ENCODE results near the gene PRKCH.
"Not testable (repeated sequence)": the region's sequence is repeated elsewhere in the genome, so short reads cannot be mapped to it uniquely, and the experiment has no call there.

PRKCH gene

DNA sequence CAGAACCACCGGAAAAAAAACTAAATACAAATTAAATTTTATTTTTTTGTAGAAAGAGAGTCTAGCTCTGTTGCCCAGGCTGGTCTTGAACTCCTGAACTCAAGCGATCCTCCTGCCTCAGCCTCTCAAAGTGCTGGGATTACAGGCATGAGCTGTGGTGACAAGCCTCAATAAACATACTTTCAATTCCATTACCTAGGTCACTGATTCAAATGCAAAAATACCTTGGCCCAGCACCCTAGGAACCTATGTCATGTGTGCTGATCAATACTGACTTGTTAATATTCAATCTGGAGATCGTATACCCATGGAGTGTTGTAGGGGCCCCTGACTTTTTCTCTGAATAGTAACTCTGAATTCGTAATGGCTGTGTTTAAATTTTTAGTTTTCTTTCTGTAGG, 33.2 kb upstream of the PRKCH start:
- Histone ChIP-seq H3K9ac (ENCODE audit: low read length) (no peak overlapping the region), H3K4me1 (ENCODE audit: control insufficient read depth, insufficient read depth, low read length) (peaks cover 24% of the 10 kb centered on the region), H3K4me3 (ENCODE audit: low read length) (no peak overlapping the region), H3K36me3 (ENCODE audit: control insufficient read depth, insufficient read depth, low read length) (no peaks in the 10 kb centered on the region), H3K27me3 (ENCODE audit: control insufficient read depth, insufficient read depth, low read length) (no peaks in the 10 kb centered on the region), H3K9me3 (ENCODE audit: control insufficient read depth, low read length) (no peaks in the 10 kb centered on the region)

- H3K4me1 ChIP-seq (ENCODE audit: control insufficient read depth, insufficient read depth, low read length): peaks cover 19% of the 10 kb centered on the region
- no peak overlapping the region for H3K9ac ChIP-seq (ENCODE audit: low read length)
- no peaks in the 10 kb centered on the region for H3K27me3 ChIP-seq (ENCODE audit: control insufficient read depth, insufficient read depth, low read length)
- no peaks in the 10 kb centered on the region for H3K36me3 ChIP-seq (ENCODE audit: control insufficient read depth, insufficient read depth, low read length)
- H3K4me3 ChIP-seq (ENCODE audit: low read length): no peak overlapping the region
- H3K9me3 ChIP-seq (ENCODE audit: control insufficient read depth, low read length): no peaks in the 10 kb centered on the region
Observed at GRCh38 chr14:61288720-61289119, 32.7 kb upstream of the PRKCH start.

GRCh38 chr14:61290701-61291100, 30.7 kb upstream of the PRKCH start:
- Histone ChIP-seq H3K4me1 (ENCODE audit: control insufficient read depth, insufficient read depth, low read length) (peaks cover 4% of the 10 kb centered on the region), H3K27me3 (ENCODE audit: control insufficient read depth, insufficient read depth, low read length) (no peaks in the 10 kb centered on the region), H3K4me3 (ENCODE audit: low read length) (no peak overlapping the region), H3K9me3 (ENCODE audit: control insufficient read depth, low read length) (no peaks in the 10 kb centered on the region), H3K36me3 (ENCODE audit: control insufficient read depth, insufficient read depth, low read length) (no peaks in the 10 kb centered on the region), H3K9ac (ENCODE audit: low read length) (no peak overlapping the region)

DNA sequence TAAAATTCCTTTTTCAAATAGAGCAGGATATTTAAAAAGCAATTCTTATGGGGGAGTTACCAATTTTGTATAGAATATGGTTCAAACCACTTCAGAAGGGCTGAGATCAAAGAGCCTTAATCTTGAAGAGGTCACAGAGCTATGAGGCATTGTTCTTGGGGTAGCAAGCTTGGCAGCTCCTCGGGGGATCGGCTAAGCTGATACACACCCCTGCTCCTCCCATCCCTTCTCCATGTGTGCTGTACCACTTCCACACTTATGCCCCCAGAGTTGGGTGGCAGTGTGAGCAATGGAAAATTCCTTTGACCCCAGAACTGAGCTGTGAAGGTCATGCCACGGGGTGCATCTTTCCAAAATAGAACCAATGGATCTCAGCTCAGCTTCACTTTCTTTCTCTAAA, 25.2 kb upstream of the PRKCH start:
- Histone ChIP-seq H3K4me1 (ENCODE audit: control insufficient read depth, insufficient read depth, low read length) (peaks cover 14% of the 10 kb centered on the region), H3K4me3 (ENCODE audit: low read length) (no peak overlapping the region), H3K9ac (ENCODE audit: low read length) (no peak overlapping the region), H3K36me3 (ENCODE audit: control insufficient read depth, insufficient read depth, low read length) (no peaks in the 10 kb centered on the region), H3K9me3 (ENCODE audit: control insufficient read depth, low read length) (no peaks in the 10 kb centered on the region), H3K27me3 (ENCODE audit: control insufficient read depth, insufficient read depth, low read length) (no peaks in the 10 kb centered on the region)

GRCh38 chr14:61296719-61297502, 24.5 kb upstream of the PRKCH start:
- Histone ChIP-seq H3K9me3 (ENCODE audit: control insufficient read depth, low read length) (no peaks in the 10 kb centered on the region), H3K27me3 (ENCODE audit: control insufficient read depth, insufficient read depth, low read length) (no peaks in the 10 kb centered on the region), H3K9ac (ENCODE audit: low read length) (no peak overlapping the region), H3K4me3 (ENCODE audit: low read length) (no peak overlapping the region), H3K4me1 (ENCODE audit: control insufficient read depth, insufficient read depth, low read length) (peaks cover 14% of the 10 kb centered on the region), H3K36me3 (ENCODE audit: control insufficient read depth, insufficient read depth, low read length) (no peaks in the 10 kb centered on the region)

DNA sequence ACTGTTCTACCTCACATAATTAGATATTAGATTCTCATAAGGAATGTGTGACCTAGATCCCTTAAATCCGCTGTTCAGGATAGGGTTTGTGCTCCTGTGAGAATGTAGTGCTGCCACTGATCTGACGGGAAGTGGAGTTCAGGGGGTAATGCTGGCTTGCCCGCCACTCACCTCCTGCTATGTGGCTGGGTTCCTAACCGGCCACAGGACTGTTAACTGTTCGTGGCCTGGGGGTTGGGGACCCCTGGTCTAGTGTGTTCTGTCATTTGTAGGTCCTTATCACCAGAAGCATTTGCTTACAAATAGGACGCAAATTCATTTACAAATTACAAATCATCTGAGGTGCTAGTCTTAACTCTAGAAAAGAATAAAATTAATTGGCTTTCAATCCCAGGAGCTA, 23.8 kb upstream of the PRKCH start:
- no peak overlapping the region for H3K4me3 ChIP-seq (ENCODE audit: low read length)
- H3K27me3 ChIP-seq (ENCODE audit: control insufficient read depth, insufficient read depth, low read length): no peaks in the 10 kb centered on the region
- H3K4me1 ChIP-seq (ENCODE audit: control insufficient read depth, insufficient read depth, low read length): peaks cover 14% of the 10 kb centered on the region
- H3K9ac ChIP-seq (ENCODE audit: low read length): no peak overlapping the region
- H3K9me3 ChIP-seq (ENCODE audit: control insufficient read depth, low read length): no peaks in the 10 kb centered on the region
- no peaks in the 10 kb centered on the region for H3K36me3 ChIP-seq (ENCODE audit: control insufficient read depth, insufficient read depth, low read length)

DNA sequence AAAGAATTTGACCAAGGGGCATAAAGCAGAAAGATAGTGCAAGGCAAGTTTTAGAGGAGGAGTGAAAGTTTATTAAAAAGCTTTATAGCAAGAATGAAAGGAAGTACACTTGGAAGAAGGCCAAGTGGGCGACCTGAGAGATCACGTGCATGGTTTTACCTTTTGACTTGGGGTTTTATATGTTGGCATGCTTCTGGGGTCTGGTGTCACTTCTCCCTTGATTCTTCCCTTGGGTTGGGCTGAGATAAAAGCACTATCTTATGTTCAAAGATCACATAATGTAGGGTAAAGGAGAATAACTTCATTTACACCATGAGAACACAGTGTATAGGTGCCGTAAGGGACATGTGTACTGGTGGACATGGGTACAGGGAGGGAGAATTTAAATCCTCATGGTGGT, 22.6 kb upstream of the PRKCH start:
- Histone ChIP-seq H3K9ac (ENCODE audit: low read length) (no peak overlapping the region), H3K4me3 (ENCODE audit: low read length) (no peak overlapping the region), H3K9me3 (ENCODE audit: control insufficient read depth, low read length) (no peaks in the 10 kb centered on the region), H3K27me3 (ENCODE audit: control insufficient read depth, insufficient read depth, low read length) (no peaks in the 10 kb centered on the region), H3K36me3 (ENCODE audit: control insufficient read depth, insufficient read depth, low read length) (no peaks in the 10 kb centered on the region), H3K4me1 (ENCODE audit: control insufficient read depth, insufficient read depth, low read length) (peaks cover 14% of the 10 kb centered on the region)

- Histone ChIP-seq H3K9ac (ENCODE audit: low read length) (no peak overlapping the region), H3K9me3 (ENCODE audit: control insufficient read depth, low read length) (no peaks in the 10 kb centered on the region), H3K4me3 (ENCODE audit: low read length) (no peak overlapping the region), H3K36me3 (ENCODE audit: control insufficient read depth, insufficient read depth, low read length) (no peaks in the 10 kb centered on the region), H3K27me3 (ENCODE audit: control insufficient read depth, insufficient read depth, low read length) (no peaks in the 10 kb centered on the region), H3K4me1 (ENCODE audit: control insufficient read depth, insufficient read depth, low read length) (peaks cover 14% of the 10 kb centered on the region)
Observed at GRCh38 chr14:61300209-61300608, 21.2 kb upstream of the PRKCH start.

GRCh38 chr14:61300754-61301153, 20.6 kb upstream of the PRKCH start:
- Histone ChIP-seq H3K27me3 (ENCODE audit: control insufficient read depth, insufficient read depth, low read length) (no peaks in the 10 kb centered on the region), H3K4me3 (ENCODE audit: low read length) (no peak overlapping the region), H3K9ac (ENCODE audit: low read length) (no peak overlapping the region), H3K36me3 (ENCODE audit: control insufficient read depth, insufficient read depth, low read length) (no peaks in the 10 kb centered on the region), H3K4me1 (ENCODE audit: control insufficient read depth, insufficient read depth, low read length) (peaks cover 14% of the 10 kb centered on the region), H3K9me3 (ENCODE audit: control insufficient read depth, low read length) (no peaks in the 10 kb centered on the region)

DNA sequence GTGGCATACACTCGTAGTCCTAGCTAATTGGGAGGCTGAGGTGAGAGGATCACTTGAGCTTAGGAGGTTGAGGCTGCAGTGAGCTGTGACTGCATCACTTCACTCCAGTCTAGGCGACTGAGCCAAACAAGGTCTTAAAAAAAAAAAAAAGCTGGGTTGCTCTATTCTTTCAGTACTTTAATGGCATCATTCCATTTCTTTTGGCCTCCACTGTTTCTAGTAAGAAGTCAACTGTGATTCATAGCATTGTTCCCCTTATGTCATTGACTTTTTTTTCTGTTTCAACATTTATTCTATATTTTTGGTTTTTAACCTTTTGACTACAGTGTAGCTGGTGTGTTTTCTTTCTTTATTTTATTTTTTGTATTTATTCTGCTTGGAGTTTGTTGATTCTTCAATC, 16.7 kb upstream of the PRKCH start:
- H3K27me3 ChIP-seq (ENCODE audit: control insufficient read depth, insufficient read depth, low read length): no peaks in the 10 kb centered on the region
- no peaks in the 10 kb centered on the region for H3K9me3 ChIP-seq (ENCODE audit: control insufficient read depth, low read length)
- no peaks in the 10 kb centered on the region for H3K4me1 ChIP-seq (ENCODE audit: control insufficient read depth, insufficient read depth, low read length)
- H3K36me3 ChIP-seq (ENCODE audit: control insufficient read depth, insufficient read depth, low read length): no peaks in the 10 kb centered on the region
- no peak overlapping the region for H3K4me3 ChIP-seq (ENCODE audit: low read length)
- H3K9ac ChIP-seq (ENCODE audit: low read length): no peak overlapping the region

DNA sequence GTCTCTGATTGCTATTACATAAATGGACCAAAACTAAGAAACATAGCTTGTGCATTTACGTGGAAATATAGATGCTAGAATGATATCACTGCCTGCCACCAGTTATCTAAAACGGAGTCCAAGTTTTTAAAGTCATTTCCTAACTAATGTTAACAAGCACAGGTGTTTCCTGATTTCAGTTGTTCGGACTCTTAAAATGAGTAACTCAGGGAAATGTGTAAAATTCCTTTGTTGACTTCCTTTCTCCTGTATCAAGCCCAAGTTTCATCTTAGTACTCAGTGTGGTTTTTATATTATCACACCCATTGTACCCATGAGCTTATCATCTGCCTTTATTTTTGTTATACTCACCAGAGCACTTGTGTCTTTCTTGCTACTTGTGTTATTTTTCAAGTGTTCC, 13.2 kb upstream of the PRKCH start:
- no peaks in the 10 kb centered on the region for H3K4me1 ChIP-seq (ENCODE audit: control insufficient read depth, insufficient read depth, low read length)
- no peak overlapping the region for H3K4me3 ChIP-seq (ENCODE audit: low read length)
- no peaks in the 10 kb centered on the region for H3K36me3 ChIP-seq (ENCODE audit: control insufficient read depth, insufficient read depth, low read length)
- no peaks in the 10 kb centered on the region for H3K9me3 ChIP-seq (ENCODE audit: control insufficient read depth, low read length)
- no peak overlapping the region for H3K9ac ChIP-seq (ENCODE audit: low read length)
- no peaks in the 10 kb centered on the region for H3K27me3 ChIP-seq (ENCODE audit: control insufficient read depth, insufficient read depth, low read length)

DNA sequence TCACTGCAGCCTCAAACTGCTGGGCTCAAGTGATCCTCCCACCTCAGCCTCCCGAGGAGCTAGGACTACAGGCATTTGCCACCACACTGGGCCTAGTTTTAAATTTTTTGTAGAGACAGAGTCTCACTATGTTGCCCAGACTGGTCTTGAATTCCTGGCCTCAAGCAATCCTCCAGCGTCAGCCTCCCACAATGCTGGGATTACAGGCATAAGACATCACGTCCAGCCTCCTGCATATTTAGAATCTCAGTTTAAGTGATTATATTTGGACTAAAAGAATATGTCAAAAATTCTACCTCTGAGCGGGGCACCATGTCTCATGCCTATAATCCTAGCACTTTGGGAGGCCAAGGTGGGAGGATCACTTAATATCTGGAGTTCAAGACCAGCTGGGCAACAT, 12.7 kb upstream of the PRKCH start:
- H3K36me3 ChIP-seq (ENCODE audit: control insufficient read depth, insufficient read depth, low read length); H3K9ac ChIP-seq (ENCODE audit: low read length); H3K4me3 ChIP-seq (ENCODE audit: low read length); H3K27me3 ChIP-seq (ENCODE audit: control insufficient read depth, insufficient read depth, low read length); H3K9me3 ChIP-seq (ENCODE audit: control insufficient read depth, low read length); H3K4me1 ChIP-seq (ENCODE audit: control insufficient read depth, insufficient read depth, low read length): not testable (repeated sequence)

GRCh38 chr14:61315313-61315712, 6.1 kb upstream of the PRKCH start:
- H3K9me3 ChIP-seq (ENCODE audit: control insufficient read depth, low read length): no peaks in the 10 kb centered on the region
- no peaks in the 10 kb centered on the region for H3K27me3 ChIP-seq (ENCODE audit: control insufficient read depth, insufficient read depth, low read length)
- H3K9ac ChIP-seq (ENCODE audit: low read length): no peak overlapping the region
- H3K36me3 ChIP-seq (ENCODE audit: control insufficient read depth, insufficient read depth, low read length): no peaks in the 10 kb centered on the region
- H3K4me1 ChIP-seq (ENCODE audit: control insufficient read depth, insufficient read depth, low read length): no peaks in the 10 kb centered on the region
- no peak overlapping the region for H3K4me3 ChIP-seq (ENCODE audit: low read length)

All from mucosa of stomach (tissue), 1 donor.